Measurements from ENCODE around the gene BEX3.

Gene BEX3

GRCh38 chrX:103386332-103386731 is 10.0 kb downstream of the BEX3 start:
- DNase-seq (ENCODE audit: low read depth, low spot score) = no peak
- H3K4me3 ChIP-seq = no peak overlapping the region
- TF ChIP-seq FOXP2 (optimal IDR thresholded peaks at IDR 0.05; ENCODE audit: control extremely low read depth, extremely low read length, insufficient read depth) (no peak), EZH2 (IDR thresholded peaks at IDR 0.05) (no peak), POLR2AphosphoS5 (IDR thresholded peaks at IDR 0.05; ENCODE audit: borderline replicate concordance, low read depth, low read length) (no peak)
- no peak overlapping the region for H3K9ac ChIP-seq (ENCODE audit: insufficient read length)
- H3K9me3 ChIP-seq (ENCODE audit: low read depth, low read length) = no peaks in the 10 kb centered on the region
- no peak overlapping the region for H3K27ac ChIP-seq
- H3K36me3 ChIP-seq (ENCODE audit: insufficient read depth, low read length) = no peaks in the 10 kb centered on the region

- no peaks in the 10 kb centered on the region for H3K36me3 ChIP-seq (ENCODE audit: insufficient read depth, low read length)
- H3K9me3 ChIP-seq (ENCODE audit: low read depth, low read length) = no peaks in the 10 kb centered on the region
- no peak for DNase-seq (ENCODE audit: low read depth, low spot score)
- no peak overlapping the region for H3K27ac ChIP-seq
- H3K9ac ChIP-seq (ENCODE audit: insufficient read length) = no peak overlapping the region
- no peak overlapping the region for H3K4me3 ChIP-seq
- TF ChIP-seq FOXP2 (optimal IDR thresholded peaks at IDR 0.05; ENCODE audit: control extremely low read depth, extremely low read length, insufficient read depth) = no peak
- no peak for TF ChIP-seq POLR2AphosphoS5 (IDR thresholded peaks at IDR 0.05; ENCODE audit: borderline replicate concordance, low read depth, low read length)
- no peak for TF ChIP-seq EZH2 (IDR thresholded peaks at IDR 0.05)
Observed at GRCh38 chrX:103393487-103393886, 17.1 kb downstream of the BEX3 start.

- TF ChIP-seq POLR2AphosphoS5 (IDR thresholded peaks at IDR 0.05; ENCODE audit: borderline replicate concordance, low read depth, low read length) (no peak), FOXP2 (optimal IDR thresholded peaks at IDR 0.05; ENCODE audit: control extremely low read depth, extremely low read length, insufficient read depth) (no peak), EZH2 (IDR thresholded peaks at IDR 0.05) (no peak)
- H3K36me3 ChIP-seq (ENCODE audit: insufficient read depth, low read length) = no peaks in the 10 kb centered on the region
- H3K4me3 ChIP-seq = no peak overlapping the region
- H3K9me3 ChIP-seq (ENCODE audit: low read depth, low read length) = no peaks in the 10 kb centered on the region
- no peak overlapping the region for H3K9ac ChIP-seq (ENCODE audit: insufficient read length)
- no peak overlapping the region for H3K27ac ChIP-seq
- DNase-seq (ENCODE audit: low read depth, low spot score) = no peak
Observed at GRCh38 chrX:103396186-103396585, 19.8 kb downstream of the BEX3 start.

- Histone ChIP-seq H3K36me3 (ENCODE audit: insufficient read depth, low read length) (no peaks in the 10 kb centered on the region), H3K4me3 (no peak overlapping the region), H3K9ac (ENCODE audit: insufficient read length) (no peak overlapping the region), H3K27ac (no peak overlapping the region), H3K9me3 (ENCODE audit: low read depth, low read length) (no peaks in the 10 kb centered on the region)
- TF ChIP-seq FOXP2 (optimal IDR thresholded peaks at IDR 0.05; ENCODE audit: control extremely low read depth, extremely low read length, insufficient read depth) = no peak
- no peak for TF ChIP-seq EZH2 (IDR thresholded peaks at IDR 0.05)
- TF ChIP-seq POLR2AphosphoS5 (IDR thresholded peaks at IDR 0.05; ENCODE audit: borderline replicate concordance, low read depth, low read length) = no peak
- DNase-seq (ENCODE audit: low read depth, low spot score) = no peak
Observed at GRCh38 chrX:103396660-103397059, 20.3 kb downstream of the BEX3 start.

- TF ChIP-seq POLR2AphosphoS5 (IDR thresholded peaks at IDR 0.05; ENCODE audit: borderline replicate concordance, low read depth, low read length) (no peak), EZH2 (IDR thresholded peaks at IDR 0.05) (no peak)
- DNase-seq (ENCODE audit: low read depth, low spot score) = no peak
- H3K27ac ChIP-seq = no peak overlapping the region
Observed at GRCh38 chrX:103397707-103398106, 21.4 kb downstream of the BEX3 start.

GRCh38 chrX:103398421-103398864 is 22.1 kb downstream of the BEX3 start:
- no peak overlapping the region for H3K27ac ChIP-seq

More at GRCh38 chrX:103397707-103398106, 21.4 kb downstream of the BEX3 start:
- Histone ChIP-seq H3K4me3 (no peak overlapping the region), H3K36me3 (ENCODE audit: insufficient read depth, low read length) (no peaks in the 10 kb centered on the region), H3K9ac (ENCODE audit: insufficient read length) (no peak overlapping the region), H3K9me3 (ENCODE audit: low read depth, low read length) (no peaks in the 10 kb centered on the region)

GRCh38 chrX:103399744-103400143 is 23.4 kb downstream of the BEX3 start:
- Histone ChIP-seq H3K36me3 (ENCODE audit: insufficient read depth, low read length) (no peaks in the 10 kb centered on the region), H3K27ac (no peak overlapping the region), H3K4me3 (no peak overlapping the region), H3K9me3 (ENCODE audit: low read depth, low read length) (no peaks in the 10 kb centered on the region), H3K9ac (ENCODE audit: insufficient read length) (no peak overlapping the region)
- TF ChIP-seq FOXP2 (optimal IDR thresholded peaks at IDR 0.05; ENCODE audit: control extremely low read depth, extremely low read length, insufficient read depth) (no peak), EZH2 (IDR thresholded peaks at IDR 0.05) (no peak), POLR2AphosphoS5 (IDR thresholded peaks at IDR 0.05; ENCODE audit: borderline replicate concordance, low read depth, low read length) (no peak)
- no peak for DNase-seq (ENCODE audit: low read depth, low spot score)

More at GRCh38 chrX:103398421-103398864, 22.1 kb downstream of the BEX3 start:
- H3K4me3 ChIP-seq = no peak overlapping the region
- no peak for DNase-seq (ENCODE audit: low read depth, low spot score)
- no peaks in the 10 kb centered on the region for H3K36me3 ChIP-seq (ENCODE audit: insufficient read depth, low read length)
- TF ChIP-seq FOXP2 (optimal IDR thresholded peaks at IDR 0.05; ENCODE audit: control extremely low read depth, extremely low read length, insufficient read depth) (no peak), EZH2 (IDR thresholded peaks at IDR 0.05) (no peak), POLR2AphosphoS5 (IDR thresholded peaks at IDR 0.05; ENCODE audit: borderline replicate concordance, low read depth, low read length) (no peak)
- H3K9ac ChIP-seq (ENCODE audit: insufficient read length) = no peak overlapping the region
- no peaks in the 10 kb centered on the region for H3K9me3 ChIP-seq (ENCODE audit: low read depth, low read length)

GRCh38 chrX:103400931-103401330 is 24.6 kb downstream of the BEX3 start:
- Histone ChIP-seq H3K27ac (no peak overlapping the region), H3K4me3 (no peak overlapping the region), H3K36me3 (ENCODE audit: insufficient read depth, low read length) (no peaks in the 10 kb centered on the region), H3K9ac (ENCODE audit: insufficient read length) (no peak overlapping the region), H3K9me3 (ENCODE audit: low read depth, low read length) (no peaks in the 10 kb centered on the region)
- no peak for TF ChIP-seq FOXP2 (optimal IDR thresholded peaks at IDR 0.05; ENCODE audit: control extremely low read depth, extremely low read length, insufficient read depth)
- no peak for TF ChIP-seq EZH2 (IDR thresholded peaks at IDR 0.05)
- no peak for TF ChIP-seq POLR2AphosphoS5 (IDR thresholded peaks at IDR 0.05; ENCODE audit: borderline replicate concordance, low read depth, low read length)
- DNase-seq (ENCODE audit: low read depth, low spot score) = no peak

All from SK-N-MC (cell line).